Measurements from ENCODE around the gene IGF1R. TPM values are rescaled to one million over a fixed set of nuclear protein-coding genes. Genes with fewer than 3 reads are reported as not detected.

The IGF1R gene
- total and polyA plus RNA-seq, 2 of the 13 experiments (the other 11 are each of a cell fraction or from before 2014, with no cell fraction given), result 15.9 to 18.4 TPM

DNA sequence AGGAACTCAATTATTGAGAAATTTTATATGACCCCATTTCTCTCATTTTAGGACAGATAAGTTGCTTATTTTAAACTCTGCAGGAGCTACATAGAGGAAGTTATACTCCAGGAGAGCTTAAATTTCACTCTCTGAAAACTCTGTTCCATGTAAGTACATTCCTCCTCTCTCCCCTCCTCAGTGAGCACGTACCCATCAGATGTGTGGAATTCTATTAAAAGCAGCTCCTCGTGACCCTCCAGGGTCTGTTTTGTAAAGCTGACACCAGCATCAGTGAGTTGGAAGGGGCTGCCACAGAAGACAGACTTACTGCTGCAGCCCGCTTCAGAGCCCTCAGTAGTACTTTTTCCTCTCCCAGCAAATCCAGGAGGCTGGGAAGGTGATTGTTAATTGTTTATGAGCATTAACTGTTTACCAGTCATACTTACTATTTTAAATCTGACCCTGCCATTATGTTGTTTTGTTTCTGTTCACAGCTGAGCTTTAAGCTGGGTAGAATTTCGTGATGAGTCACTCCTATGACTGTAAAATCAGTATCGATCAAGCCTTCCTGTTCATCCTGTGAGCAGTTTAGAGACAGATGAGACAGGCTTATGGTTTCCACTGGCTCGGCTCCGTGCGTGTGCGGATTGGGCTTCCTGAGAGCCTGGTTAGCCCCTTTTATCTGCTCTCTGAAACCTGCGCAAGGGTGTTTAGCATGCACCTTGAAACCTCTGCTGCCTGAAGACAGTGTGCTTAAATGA lies 20.4 kb downstream of the IGF1R start (continued):
- TF ChIP-seq, protein P1, sequence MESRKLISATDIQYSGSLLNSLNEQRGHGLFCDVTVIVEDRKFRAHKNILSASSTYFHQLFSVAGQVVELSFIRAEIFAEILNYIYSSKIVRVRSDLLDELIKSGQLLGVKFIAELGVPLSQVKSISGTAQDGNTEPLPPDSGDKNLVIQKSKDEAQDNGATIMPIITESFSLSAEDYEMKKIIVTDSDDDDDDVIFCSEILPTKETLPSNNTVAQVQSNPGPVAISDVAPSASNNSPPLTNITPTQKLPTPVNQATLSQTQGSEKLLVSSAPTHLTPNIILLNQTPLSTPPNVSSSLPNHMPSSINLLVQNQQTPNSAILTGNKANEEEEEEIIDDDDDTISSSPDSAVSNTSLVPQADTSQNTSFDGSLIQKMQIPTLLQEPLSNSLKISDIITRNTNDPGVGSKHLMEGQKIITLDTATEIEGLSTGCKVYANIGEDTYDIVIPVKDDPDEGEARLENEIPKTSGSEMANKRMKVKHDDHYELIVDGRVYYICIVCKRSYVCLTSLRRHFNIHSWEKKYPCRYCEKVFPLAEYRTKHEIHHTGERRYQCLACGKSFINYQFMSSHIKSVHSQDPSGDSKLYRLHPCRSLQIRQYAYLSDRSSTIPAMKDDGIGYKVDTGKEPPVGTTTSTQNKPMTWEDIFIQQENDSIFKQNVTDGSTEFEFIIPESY (CRISPR knock-in tag; IDR thresholded peaks at IDR 0.05), result peak; percentile 78
- TF ChIP-seq RBM22 (optimal IDR thresholded peaks at IDR 0.05; ENCODE audit: low read length) (peak; percentile 16), HOMEZ (CRISPR knock-in tag; IDR thresholded peaks at IDR 0.05; ENCODE audit: low read depth) (peak; percentile 79; the same call in 1 of the 2 replicates)

DNA sequence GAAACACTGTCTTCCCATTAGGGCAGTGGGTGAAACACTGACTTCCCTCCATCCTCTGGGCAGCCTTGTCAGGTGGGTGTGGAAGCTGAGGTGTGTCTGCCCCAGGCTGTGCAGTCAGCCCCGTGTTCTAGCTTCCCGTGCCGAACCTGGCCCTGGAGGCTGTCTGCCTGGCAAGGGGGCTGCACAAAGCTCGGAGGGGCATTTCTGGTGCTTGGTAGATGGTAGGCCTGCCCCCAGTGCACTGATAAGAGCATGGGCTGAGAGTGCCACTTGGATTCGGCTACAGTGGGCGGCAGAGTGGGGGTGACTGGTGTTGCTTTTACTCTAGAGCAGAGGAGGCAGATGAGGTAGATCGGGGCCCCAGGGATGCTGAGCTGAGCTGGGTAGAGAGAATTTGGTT lies 21.3 kb downstream of the IGF1R start:
- intact Hi-C loops (cut with micrococcal nuclease; ENCODE audit: unreplicated experiment), result loop anchor here (2.0 kb wide), 1 partner anchor 109 kb away; no protein-coding TSS in a partner anchor
- TF ChIP-seq, protein P2, sequence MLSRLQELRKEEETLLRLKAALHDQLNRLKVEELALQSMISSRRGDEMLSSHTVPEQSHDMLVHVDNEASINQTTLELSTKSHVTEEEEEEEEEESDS (CRISPR knock-in tag; IDR thresholded peaks at IDR 0.05; ENCODE audit: borderline replicate concordance), result no peak
- TF ChIP-seq ZNF687 (CRISPR knock-in tag; IDR thresholded peaks at IDR 0.05) (peak; percentile 47), TBX2 (CRISPR knock-in tag; IDR thresholded peaks at IDR 0.05; ENCODE audit: borderline replicate concordance) (0 out of 2 replicates have a peak, but pooled peaks have one; percentile 12), ZNF441 (CRISPR knock-in tag; IDR thresholded peaks at IDR 0.05; ENCODE audit: borderline replicate concordance) (no peak)
- Histone ChIP-seq H3K27me3 (ENCODE audit: control insufficient read depth in 1 of 2, insufficient read depth in 2 of 2, low read length in 2 of 2) (no peaks in the 10 kb centered on the region), H3K9me3 (ENCODE audit: low read length) (no peaks in the 10 kb centered on the region), H3K4me2 (ENCODE audit: low read depth, low read length) (peak overlapping the region; percentile 80), H3K9ac (ENCODE audit: insufficient read depth, low read depth, low read length) (peak overlapping the region; percentile 64; the same call in 1 of the 2 replicates), H2AFZ (ENCODE audit: low read length) (no peak overlapping the region), H3K79me2 (ENCODE audit: insufficient read depth, low read length) (peaks cover 84% of the 10 kb centered on the region), H3K36me3 (replicated peaks in 1 of 2; ENCODE audit: control insufficient read depth in 1 of 2, insufficient read depth in 2 of 2, low read length in 2 of 2) (no peaks in the 10 kb centered on the region), H3K4me1 (ENCODE audit: insufficient read depth, low read length) (peaks cover 100% of the 10 kb centered on the region), H3K27ac (ENCODE audit: extremely low read length, insufficient read depth, low read length) (peak overlapping the region; percentile 92), H4K20me1 (ENCODE audit: insufficient read depth, low read length) (no peaks in the 10 kb centered on the region; the same call in 1 of the 2 replicates), H3K4me3 (replicated peaks in 1 of 3; ENCODE audit: insufficient read depth in 1 of 3, low read depth in 2 of 3, low read length in 3 of 3) (peak overlapping the region in 1 of 3 experiments; percentile 47; a peak in 2 of 6 replicates)
- BruUV-seq (replicated peaks), result no TSS peak
- ATAC-seq (no peak), DNase-seq (ENCODE audit: low spot score) (no peak), FAIRE-seq (no peak)
- ChIA-PET CTCF (ENCODE audit: low intra/inter-chr PET ratio, low total read pairs) (no interaction called here), POLR2A (no interaction called here)
- in situ Hi-C loops (cut with HindIII; ENCODE audit: extremely low pct_ligation_motif_present, low pct_unique_long_range_greater_than_20kb), result no loop called here
- WGBS (ENCODE audit: low lambda C conversion rate), result over 99% methylated on average over 5 of the region's 7 CpGs
